HepG2 (cell line): ENCODE measurements around the gene CRAMP1.

ENCODE experiments used
- DNMT1 ChIP-seq: sonication (generic); formaldehyde crosslinking; IDR thresholded peaks from 2 replicates; pipeline ENCODE4 v1.5.1; 2020; ENCODE audit warnings: mild to moderate bottlenecking, missing genetic modification reagents
- EZH2 ChIP-seq: conservative IDR thresholded peaks from 2 replicates; pipeline ENCODE4 v1.6.1; 2012; ENCODE audit warnings: mild to moderate bottlenecking, low read depth, low read length, moderate library complexity
- FIP1L1 ChIP-seq: fragments of 200-400 bp; formaldehyde crosslinking; IDR thresholded peaks from 2 replicates; pipeline ENCODE4 v1.6.1; 2018; ENCODE audit warnings: low read depth, mild to moderate bottlenecking, low read length, moderate library complexity, borderline replicate concordance; ENCODE audit not compliant: insufficient read depth
- SRF ChIP-seq: IDR thresholded peaks from 2 replicates; pipeline ENCODE4 v1.6.1; 2011; ENCODE audit warnings: mild to moderate bottlenecking, low read depth, low read length, moderate library complexity
- SRSF9 ChIP-seq: fragments of 200-400 bp; formaldehyde crosslinking; IDR thresholded peaks from 2 replicates; pipeline ENCODE4 v1.6.1; 2018; ENCODE audit warnings: borderline replicate concordance, mild to moderate bottlenecking, low read depth, low read length; ENCODE audit not compliant: insufficient read depth, poor library complexity, severe bottlenecking
- ZZZ3 ChIP-seq: sonication (generic); formaldehyde crosslinking; IDR thresholded peaks from 2 replicates; pipeline ENCODE4 v1.4.0; 2020; ENCODE audit warnings: missing genetic modification reagents, mild to moderate bottlenecking, borderline replicate concordance
- TF ChIP-seq, protein P1 (sequence below): sonication (generic); formaldehyde crosslinking; IDR thresholded peaks from 2 replicates; pipeline ENCODE4 v1.8.0; 2022; ENCODE audit warnings: mild to moderate bottlenecking, missing genetic modification reagents, moderate library complexity
- TF ChIP-seq, protein P2 (sequence below): IDR thresholded peaks from 2 replicates; pipeline ENCODE4 v1.6.1; 2012; ENCODE audit warnings: inconsistent platforms
- TF ChIP-seq, protein P3 (sequence below): sonication (generic); formaldehyde crosslinking; IDR thresholded peaks from 2 replicates; pipeline ENCODE4 v1.4.0; 2020; ENCODE audit warnings: missing genetic modification reagents, borderline replicate concordance

- TF ChIP-seq DNMT1 (CRISPR knock-in tag) (no peak), ZZZ3 (CRISPR knock-in tag) (no peak), SRF (no peak), FIP1L1 (no peak), EZH2 (no peak), SRSF9 (no peak)
- TF ChIP-seq, protein P1, sequence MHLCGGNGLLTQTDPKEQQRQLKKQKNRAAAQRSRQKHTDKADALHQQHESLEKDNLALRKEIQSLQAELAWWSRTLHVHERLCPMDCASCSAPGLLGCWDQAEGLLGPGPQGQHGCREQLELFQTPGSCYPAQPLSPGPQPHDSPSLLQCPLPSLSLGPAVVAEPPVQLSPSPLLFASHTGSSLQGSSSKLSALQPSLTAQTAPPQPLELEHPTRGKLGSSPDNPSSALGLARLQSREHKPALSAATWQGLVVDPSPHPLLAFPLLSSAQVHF (CRISPR knock-in tag), result no peak
- TF ChIP-seq, protein P2, sequence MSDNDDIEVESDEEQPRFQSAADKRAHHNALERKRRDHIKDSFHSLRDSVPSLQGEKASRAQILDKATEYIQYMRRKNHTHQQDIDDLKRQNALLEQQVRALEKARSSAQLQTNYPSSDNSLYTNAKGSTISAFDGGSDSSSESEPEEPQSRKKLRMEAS, result no peak
- TF ChIP-seq, protein P3, sequence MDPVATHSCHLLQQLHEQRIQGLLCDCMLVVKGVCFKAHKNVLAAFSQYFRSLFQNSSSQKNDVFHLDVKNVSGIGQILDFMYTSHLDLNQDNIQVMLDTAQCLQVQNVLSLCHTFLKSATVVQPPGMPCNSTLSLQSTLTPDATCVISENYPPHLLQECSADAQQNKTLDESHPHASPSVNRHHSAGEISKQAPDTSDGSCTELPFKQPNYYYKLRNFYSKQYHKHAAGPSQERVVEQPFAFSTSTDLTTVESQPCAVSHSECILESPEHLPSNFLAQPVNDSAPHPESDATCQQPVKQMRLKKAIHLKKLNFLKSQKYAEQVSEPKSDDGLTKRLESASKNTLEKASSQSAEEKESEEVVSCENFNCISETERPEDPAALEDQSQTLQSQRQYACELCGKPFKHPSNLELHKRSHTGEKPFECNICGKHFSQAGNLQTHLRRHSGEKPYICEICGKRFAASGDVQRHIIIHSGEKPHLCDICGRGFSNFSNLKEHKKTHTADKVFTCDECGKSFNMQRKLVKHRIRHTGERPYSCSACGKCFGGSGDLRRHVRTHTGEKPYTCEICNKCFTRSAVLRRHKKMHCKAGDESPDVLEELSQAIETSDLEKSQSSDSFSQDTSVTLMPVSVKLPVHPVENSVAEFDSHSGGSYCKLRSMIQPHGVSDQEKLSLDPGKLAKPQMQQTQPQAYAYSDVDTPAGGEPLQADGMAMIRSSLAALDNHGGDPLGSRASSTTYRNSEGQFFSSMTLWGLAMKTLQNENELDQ, result no peak
These were observed 48.4 kb upstream of the CRAMP1 start for GRCh38 chr16:1563786-1564185.
